ENCODE data around the gene ALDH6A1.

ALDH6A1 gene

GRCh38 chr14:74080820-74081460 is 3.3 kb downstream of the ALDH6A1 start:
- H3K27me3 Mint-ChIP-seq, result no peaks in the 10 kb centered on the region
- peaks cover 31% of the 10 kb centered on the region for H3K4me1 Mint-ChIP-seq
- CTCF ChIA-PET, result interaction anchor here (1.3 kb wide), 1 partner anchor 172 kb away, joined by 3 read pairs; no protein-coding TSS in a partner anchor
- H3K36me3 Mint-ChIP-seq, result no peaks in the 10 kb centered on the region
- H3K9me3 Mint-ChIP-seq, result no peaks in the 10 kb centered on the region
- DNase-seq, result no peak
- no peak overlapping the region for H3K27ac Mint-ChIP-seq
- no peak overlapping the region for H3K4me3 Mint-ChIP-seq

- Mint-ChIP-seq H3K4me1 (peaks cover 2% of the 10 kb centered on the region), H3K9me3 (no peaks in the 10 kb centered on the region), H3K4me3 (no peak overlapping the region), H3K27me3 (no peaks in the 10 kb centered on the region), H3K27ac (no peak overlapping the region), H3K36me3 (no peaks in the 10 kb centered on the region)
- CTCF ChIA-PET, result no interaction called here
- no peak for DNase-seq
These were observed 6.9 kb downstream of the ALDH6A1 start for GRCh38 chr14:74077401-74077800.

GRCh38 chr14:74065746-74066575 is 18.3 kb downstream of the ALDH6A1 start:
- Mint-ChIP-seq H3K9me3 (no peaks in the 10 kb centered on the region), H3K27ac (no peak overlapping the region), H3K36me3 (peaks cover 13% of the 10 kb centered on the region), H3K27me3 (no peaks in the 10 kb centered on the region), H3K4me3 (no peak overlapping the region), H3K4me1 (no peaks in the 10 kb centered on the region)
- no peak for DNase-seq
- CTCF ChIA-PET, result no interaction called here

- DNase-seq, result no peak
- no peaks in the 10 kb centered on the region for H3K4me1 Mint-ChIP-seq
- H3K9me3 Mint-ChIP-seq, result no peaks in the 10 kb centered on the region
- no peak overlapping the region for H3K4me3 Mint-ChIP-seq
- peaks cover 11% of the 10 kb centered on the region for H3K36me3 Mint-ChIP-seq
- no peak overlapping the region for H3K27ac Mint-ChIP-seq
- H3K27me3 Mint-ChIP-seq, result no peaks in the 10 kb centered on the region
- CTCF ChIA-PET, result no interaction called here
These were observed 19.4 kb downstream of the ALDH6A1 start for GRCh38 chr14:74064883-74065282.

- no peak for DNase-seq
- H3K27me3 Mint-ChIP-seq, result no peaks in the 10 kb centered on the region
- no peaks in the 10 kb centered on the region for H3K4me1 Mint-ChIP-seq
- no peaks in the 10 kb centered on the region for H3K9me3 Mint-ChIP-seq
- peaks cover 11% of the 10 kb centered on the region for H3K36me3 Mint-ChIP-seq
- CTCF ChIA-PET, result no interaction called here
- no peak overlapping the region for H3K27ac Mint-ChIP-seq
- H3K4me3 Mint-ChIP-seq, result no peak overlapping the region
These were observed 19.8 kb downstream of the ALDH6A1 start for GRCh38 chr14:74064426-74064825.

- no peaks in the 10 kb centered on the region for H3K27me3 Mint-ChIP-seq
- H3K9me3 Mint-ChIP-seq, result no peaks in the 10 kb centered on the region
- H3K4me1 Mint-ChIP-seq, result no peaks in the 10 kb centered on the region
- H3K27ac Mint-ChIP-seq, result no peak overlapping the region
- H3K4me3 Mint-ChIP-seq, result no peak overlapping the region
- no peak for DNase-seq
- CTCF ChIA-PET, result no interaction called here
- peaks cover 12% of the 10 kb centered on the region for H3K36me3 Mint-ChIP-seq
These were observed 21.5 kb downstream of the ALDH6A1 start for GRCh38 chr14:74062809-74063150.

- no peak overlapping the region for H3K4me3 Mint-ChIP-seq
- H3K4me1 Mint-ChIP-seq, result no peaks in the 10 kb centered on the region
- no peaks in the 10 kb centered on the region for H3K9me3 Mint-ChIP-seq
- H3K27ac Mint-ChIP-seq, result no peak overlapping the region
- no peak for DNase-seq
- CTCF ChIA-PET, result no interaction called here
- H3K36me3 Mint-ChIP-seq, result no peaks in the 10 kb centered on the region
- no peaks in the 10 kb centered on the region for H3K27me3 Mint-ChIP-seq
These were observed 34.3 kb downstream of the ALDH6A1 start for GRCh38 chr14:74049876-74050495.

- H3K27me3 Mint-ChIP-seq, result no peaks in the 10 kb centered on the region
- no peak overlapping the region for H3K27ac Mint-ChIP-seq
- no peaks in the 10 kb centered on the region for H3K9me3 Mint-ChIP-seq
- no peaks in the 10 kb centered on the region for H3K4me1 Mint-ChIP-seq
- H3K36me3 Mint-ChIP-seq, result no peaks in the 10 kb centered on the region
- no peak overlapping the region for H3K4me3 Mint-ChIP-seq
- CTCF ChIA-PET, result no interaction called here
- no peak for DNase-seq
These were observed 36.0 kb downstream of the ALDH6A1 start for GRCh38 chr14:74048281-74048680.

- Mint-ChIP-seq H3K27me3 (no peaks in the 10 kb centered on the region), H3K4me1 (no peaks in the 10 kb centered on the region), H3K9me3 (no peaks in the 10 kb centered on the region), H3K27ac (no peak overlapping the region), H3K36me3 (no peaks in the 10 kb centered on the region), H3K4me3 (no peak overlapping the region)
- no peak for DNase-seq
- CTCF ChIA-PET, result no interaction called here
These were observed 38.7 kb downstream of the ALDH6A1 start for GRCh38 chr14:74045522-74045921.

- Mint-ChIP-seq H3K27ac (no peak overlapping the region), H3K27me3 (no peaks in the 10 kb centered on the region), H3K36me3 (no peaks in the 10 kb centered on the region), H3K4me3 (no peak overlapping the region), H3K9me3 (no peaks in the 10 kb centered on the region), H3K4me1 (no peaks in the 10 kb centered on the region)
- CTCF ChIA-PET, result no interaction called here
- DNase-seq, result no peak
These were observed 42.0 kb downstream of the ALDH6A1 start for GRCh38 chr14:74042296-74042695.

GRCh38 chr14:74038020-74038859 is 46.0 kb downstream of the ALDH6A1 start:
- no peak overlapping the region for H3K27ac Mint-ChIP-seq
- H3K9me3 Mint-ChIP-seq, result no peaks in the 10 kb centered on the region
- CTCF ChIA-PET, result interaction anchor here (1.0 to 2.2 kb wide), 4 partner anchors 23 to 866 kb away, joined by 3 to 5 read pairs (median 4); no protein-coding TSS in a partner anchor
- H3K4me1 Mint-ChIP-seq, result no peaks in the 10 kb centered on the region
- no peak for DNase-seq
- H3K27me3 Mint-ChIP-seq, result no peaks in the 10 kb centered on the region
- H3K36me3 Mint-ChIP-seq, result no peaks in the 10 kb centered on the region
- H3K4me3 Mint-ChIP-seq, result no peak overlapping the region

- CTCF ChIA-PET, result interaction anchor here (0.6 to 0.7 kb wide), 2 partner anchors 75 to 301 kb away, joined by 3 read pairs; no protein-coding TSS in a partner anchor
- DNase-seq, result no peak
- H3K36me3 Mint-ChIP-seq, result no peaks in the 10 kb centered on the region
- no peaks in the 10 kb centered on the region for H3K4me1 Mint-ChIP-seq
- H3K9me3 Mint-ChIP-seq, result no peaks in the 10 kb centered on the region
- H3K27me3 Mint-ChIP-seq, result no peaks in the 10 kb centered on the region
- H3K4me3 Mint-ChIP-seq, result no peak overlapping the region
- H3K27ac Mint-ChIP-seq, result no peak overlapping the region
These were observed 48.7 kb downstream of the ALDH6A1 start for GRCh38 chr14:74035556-74035955.

GRCh38 chr14:74034572-74034971 is 49.7 kb downstream of the ALDH6A1 start:
- Mint-ChIP-seq H3K27me3 (no peaks in the 10 kb centered on the region), H3K9me3 (no peaks in the 10 kb centered on the region), H3K36me3 (no peaks in the 10 kb centered on the region), H3K27ac (no peak overlapping the region), H3K4me3 (no peak overlapping the region), H3K4me1 (no peaks in the 10 kb centered on the region)
- DNase-seq, result no peak
- CTCF ChIA-PET, result no interaction called here

- H3K27me3 Mint-ChIP-seq, result peaks cover 3% of the 10 kb centered on the region
- no peak for DNase-seq
- no peak overlapping the region for H3K4me3 Mint-ChIP-seq
- H3K36me3 Mint-ChIP-seq, result no peaks in the 10 kb centered on the region
- no peaks in the 10 kb centered on the region for H3K4me1 Mint-ChIP-seq
- CTCF ChIA-PET, result no interaction called here
- no peak overlapping the region for H3K27ac Mint-ChIP-seq
- no peaks in the 10 kb centered on the region for H3K9me3 Mint-ChIP-seq
These were observed 55.1 kb downstream of the ALDH6A1 start for GRCh38 chr14:74029136-74029535.
